Measurements from ENCODE around the gene PSTPIP1.

DNA sequence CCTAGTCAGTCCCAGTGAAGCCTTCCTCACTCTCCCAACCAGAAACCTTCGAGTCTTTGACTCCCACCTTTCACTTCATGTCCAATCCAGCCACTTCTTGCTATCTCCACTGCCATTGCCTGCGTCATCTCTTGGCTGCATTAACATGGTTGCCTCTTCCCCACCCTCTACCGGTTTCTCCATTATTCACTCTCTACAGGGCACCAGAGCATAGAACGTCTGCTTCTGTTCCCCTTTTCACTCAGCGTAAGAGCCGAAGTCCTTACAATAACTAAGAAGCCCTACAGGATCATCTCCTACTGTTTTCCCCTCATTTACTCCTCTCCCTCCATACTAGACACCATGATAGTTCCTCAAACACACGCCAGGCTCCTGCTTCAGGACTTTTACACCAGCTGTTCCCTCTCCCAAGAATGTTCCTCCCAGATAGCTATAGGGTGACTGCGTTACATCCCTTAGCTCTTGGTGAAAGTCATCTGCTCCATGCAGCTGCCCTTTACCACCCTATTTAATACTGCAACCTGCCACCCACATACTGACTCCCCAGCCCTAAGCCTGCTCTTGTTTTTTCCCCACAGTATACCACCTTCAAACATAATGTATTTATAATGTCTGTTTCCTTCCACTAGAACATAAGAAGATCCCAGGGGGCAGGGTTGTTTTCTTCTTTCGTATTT lies 32.5 kb upstream of the PSTPIP1 start:
- TF ChIP-seq, protein P1, sequence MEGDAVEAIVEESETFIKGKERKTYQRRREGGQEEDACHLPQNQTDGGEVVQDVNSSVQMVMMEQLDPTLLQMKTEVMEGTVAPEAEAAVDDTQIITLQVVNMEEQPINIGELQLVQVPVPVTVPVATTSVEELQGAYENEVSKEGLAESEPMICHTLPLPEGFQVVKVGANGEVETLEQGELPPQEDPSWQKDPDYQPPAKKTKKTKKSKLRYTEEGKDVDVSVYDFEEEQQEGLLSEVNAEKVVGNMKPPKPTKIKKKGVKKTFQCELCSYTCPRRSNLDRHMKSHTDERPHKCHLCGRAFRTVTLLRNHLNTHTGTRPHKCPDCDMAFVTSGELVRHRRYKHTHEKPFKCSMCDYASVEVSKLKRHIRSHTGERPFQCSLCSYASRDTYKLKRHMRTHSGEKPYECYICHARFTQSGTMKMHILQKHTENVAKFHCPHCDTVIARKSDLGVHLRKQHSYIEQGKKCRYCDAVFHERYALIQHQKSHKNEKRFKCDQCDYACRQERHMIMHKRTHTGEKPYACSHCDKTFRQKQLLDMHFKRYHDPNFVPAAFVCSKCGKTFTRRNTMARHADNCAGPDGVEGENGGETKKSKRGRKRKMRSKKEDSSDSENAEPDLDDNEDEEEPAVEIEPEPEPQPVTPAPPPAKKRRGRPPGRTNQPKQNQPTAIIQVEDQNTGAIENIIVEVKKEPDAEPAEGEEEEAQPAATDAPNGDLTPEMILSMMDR (IDR thresholded peaks at IDR 0.05) = no peak
- no peak for TF ChIP-seq POLR2A (IDR thresholded peaks at IDR 0.05)

All from lower leg skin (tissue), 3 donors.